Retinal pigment epithelial cell (primary cell): ENCODE results near the gene GGA2.

ENCODE experiments used
- DNase-seq: peaks from one replicate; pipeline ENCODE4 v3.0.0-alpha.2; 2010; ENCODE audit warnings: low read depth
- H3K4me3 ChIP-seq: 2 replicates; pipeline ENCODE4 v1.5.1; 2011; ENCODE audit warnings: mild to moderate bottlenecking, low read length, control low read depth, moderate library complexity
- CTCF ChIP-seq: conservative IDR thresholded peaks from 2 replicates; pipeline ENCODE4 v1.5.1; 2011; ENCODE audit warnings: low read depth, low read length, control low read depth, inconsistent platforms

Gene GGA2

GRCh38 chr16:23534868-23535860, 24.9 kb upstream of the GGA2 start:
- TF ChIP-seq CTCF: no peak
- no peak for DNase-seq
- no peak overlapping the region for H3K4me3 ChIP-seq

GRCh38 chr16:23532448-23532847, 22.2 kb upstream of the GGA2 start:
- DNase-seq: no peak
- TF ChIP-seq CTCF: no peak
- H3K4me3 ChIP-seq: no peak overlapping the region

GRCh38 chr16:23530062-23530461, 19.8 kb upstream of the GGA2 start:
- no peak overlapping the region for H3K4me3 ChIP-seq
- DNase-seq: no peak
- no peak for TF ChIP-seq CTCF

GRCh38 chr16:23528644-23529310, 18.5 kb upstream of the GGA2 start:
- no peak for DNase-seq
- no peak overlapping the region for H3K4me3 ChIP-seq
- no peak for TF ChIP-seq CTCF

- TF ChIP-seq CTCF: no peak
- no peak for DNase-seq
- no peak overlapping the region for H3K4me3 ChIP-seq
These were observed 17.8 kb upstream of the GGA2 start for GRCh38 chr16:23527961-23528643.

GRCh38 chr16:23524886-23525285, 14.6 kb upstream of the GGA2 start:
- H3K4me3 ChIP-seq: no peak overlapping the region
- DNase-seq: no peak
- TF ChIP-seq CTCF: no peak
